PC-9 (cell line): ENCODE measurements around the gene TMEM82. TPM values are rescaled to one million over a fixed set of nuclear protein-coding genes. Genes with fewer than 3 reads are reported as not detected.

ENCODE experiments used
- BruUV-seq: library from RNA; stranded (reverse); fragments of 400-500 nt; replicated peaks from 2 replicates; lab custom pipeline; 2021; lab: Mats Ljungman, UMichigan
- CTCF ChIA-PET: fragments of 300-600 bp; sonication (Branson Sonifier 250); formaldehyde crosslinking; loops from one replicate; lab custom pipeline; 2022; ENCODE audit warnings: antibody characterized with exemption; lab: Charles Lee
- POLR2A ChIA-PET: fragments of 300-600 bp; sonication (Branson Sonifier 250); formaldehyde crosslinking; loops from one replicate; lab custom pipeline; 2022; ENCODE audit warnings: antibody characterized with exemption; ENCODE audit not compliant: unreplicated experiment; lab: Charles Lee
- DNase-seq, 2 experiments: peaks; one replicate each; pipeline versions ENCODE4 v3.0.0 to v3.0.0-alpha.2; 2015 to 2022; ENCODE audit warnings: mixed read lengths in 1 of 2
- H2AFZ ChIP-seq: fragments of 200-600 bp; sonication (generic); 2 replicates; pipeline ENCODE4 v1.8.1; 2017; ENCODE audit warnings: antibody characterized with exemption
- H3F3A ChIP-seq: fragments of 200-600 bp; sonication (generic); 2 replicates; pipeline ENCODE4 v1.8.1; 2017; ENCODE audit warnings: antibody characterized with exemption, mild to moderate bottlenecking, low read depth; ENCODE audit not compliant: insufficient read depth
- H3K27ac ChIP-seq: fragments of 200-600 bp; sonication (generic); 2 replicates; pipeline ENCODE4 v1.6.1; 2016; ENCODE audit warnings: mixed run types
- H3K27me3 ChIP-seq: fragments of 200-600 bp; sonication (generic); 2 replicates; pipeline ENCODE4 v1.6.1; 2016; ENCODE audit warnings: low read depth, mixed run types; ENCODE audit not compliant: insufficient read depth
- H3K36me3 ChIP-seq: fragments of 200-600 bp; sonication (generic); 2 replicates; pipeline ENCODE4 v1.6.1; 2016; ENCODE audit warnings: low read depth, mixed run types
- H3K4me1 ChIP-seq: fragments of 200-600 bp; sonication (generic); replicated peaks from 2 replicates; pipeline ENCODE4 v1.6.1; 2016; ENCODE audit warnings: mixed run types; ENCODE audit not compliant: insufficient read depth
- H3K4me2 ChIP-seq: fragments of 200-600 bp; sonication (generic); 2 replicates; pipeline ENCODE4 v1.6.1; 2017; ENCODE audit warnings: mixed run types
- H3K4me3 ChIP-seq: fragments of 200-600 bp; sonication (generic); 2 replicates; pipeline ENCODE4 v1.6.1; 2016; ENCODE audit warnings: mixed run types
- H3K79me2 ChIP-seq: fragments of 200-600 bp; sonication (generic); 2 replicates; pipeline ENCODE4 v1.6.1; 2017; ENCODE audit warnings: low read depth, mixed run types
- H3K9me2 ChIP-seq: fragments of 200-600 bp; sonication (generic); 2 replicates; pipeline ENCODE4 v1.8.1; 2017; ENCODE audit warnings: mild to moderate bottlenecking; ENCODE audit not compliant: insufficient read depth
- H3K9me3 ChIP-seq: fragments of 200-600 bp; sonication (generic); 2 replicates; pipeline ENCODE4 v1.8.1; 2016; ENCODE audit warnings: low read depth; ENCODE audit not compliant: insufficient read depth
- H4K20me1 ChIP-seq: fragments of 200-600 bp; sonication (generic); 2 replicates; pipeline ENCODE4 v1.8.1; 2017; ENCODE audit not compliant: insufficient read depth
- CTCF ChIP-seq: fragments of 200-600 bp; sonication (generic); conservative IDR thresholded peaks from 2 replicates; pipeline ENCODE4 v1.6.1; 2017; ENCODE audit warnings: mixed run types, antibody characterized with exemption, mild to moderate bottlenecking, moderate library complexity
- EZH2 ChIP-seq: fragments of 200-600 bp; sonication (generic); IDR thresholded peaks from 2 replicates; pipeline ENCODE4 v1.8.0; 2017; ENCODE audit warnings: antibody characterized with exemption, low read depth
- intact Hi-C: fragments of 100-400 bp; cut with micrococcal nuclease; formaldehyde crosslinking; loops from one replicate; pipeline ENCODE4 v1.10.0; 2022; ENCODE audit not compliant: unreplicated experiment
- total RNA-seq: library from RNA; stranded (reverse); gene quantifications from 2 replicates; pipeline ENCODE4 v1.2.3, GENCODE V29; 2021

TMEM82 gene
- total RNA-seq, 1 experiment from 2014 or later: not detected

GRCh38 chr1:15722836-15723532 is 19.3 kb upstream of the TMEM82 start:
- Histone ChIP-seq H4K20me1 (no peaks in the 10 kb centered on the region), H3K36me3 (no peaks in the 10 kb centered on the region), H3K9me2 (no peaks in the 10 kb centered on the region), H3K9me3 (no peaks in the 10 kb centered on the region), H3K4me1 (no peaks in the 10 kb centered on the region), H3K27ac (no peak overlapping the region), H3K4me3 (no peak overlapping the region), H3K4me2 (no peak overlapping the region), H3K79me2 (no peaks in the 10 kb centered on the region), H3F3A (no peaks in the 10 kb centered on the region), H3K27me3 (no peaks in the 10 kb centered on the region), H2AFZ (no peak overlapping the region)
- DNase-seq: no peak
- TF ChIP-seq EZH2 (no peak), CTCF (no peak)
- no TSS peak for BruUV-seq
- POLR2A ChIA-PET: no interaction called here
- CTCF ChIA-PET: no interaction called here
- intact Hi-C loops: no loop called here

DNA sequence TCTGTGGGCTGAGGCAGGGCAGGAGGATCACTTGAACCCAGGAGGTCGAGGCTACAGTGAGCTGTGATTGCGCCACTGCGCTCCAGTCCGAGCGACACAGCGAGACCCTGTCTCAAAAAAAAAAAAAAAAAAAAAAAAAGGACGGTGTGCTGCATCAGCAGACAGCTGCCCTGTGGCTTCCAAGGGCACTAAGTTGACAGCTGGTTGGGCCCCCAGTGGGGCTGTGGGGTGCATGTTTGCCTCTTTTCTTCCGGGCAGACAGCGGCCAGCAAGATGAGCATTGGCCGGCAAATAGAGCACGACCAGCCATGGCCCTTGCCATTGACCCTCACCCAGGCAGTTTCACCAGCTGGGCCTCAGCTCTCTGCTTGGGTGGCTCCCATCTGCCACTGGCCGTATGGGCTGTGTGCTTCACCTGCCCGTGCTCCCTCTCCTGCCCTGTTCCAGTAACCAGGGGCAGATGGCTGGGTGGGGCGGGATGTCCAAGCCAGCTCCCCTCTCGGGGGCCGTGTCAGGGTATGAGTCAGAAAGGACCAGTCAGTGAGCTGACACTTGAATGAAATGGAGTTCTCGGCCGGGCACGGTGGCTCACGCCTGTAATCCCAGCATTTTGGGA is 18.6 kb upstream of the TMEM82 start:
- DNase-seq: no peak
- no peaks in the 10 kb centered on the region for H3K79me2 ChIP-seq
- H3K4me3 ChIP-seq: no peak overlapping the region
- no peaks in the 10 kb centered on the region for H3K9me3 ChIP-seq
- no peak overlapping the region for H3K4me2 ChIP-seq
- H3K4me1 ChIP-seq: no peaks in the 10 kb centered on the region
- CTCF ChIA-PET: no interaction called here
- no TSS peak for BruUV-seq
- no peaks in the 10 kb centered on the region for H3K36me3 ChIP-seq
- no peaks in the 10 kb centered on the region for H4K20me1 ChIP-seq
- intact Hi-C loops: no loop called here
- no peaks in the 10 kb centered on the region for H3K27me3 ChIP-seq
- POLR2A ChIA-PET: no interaction called here
- no peaks in the 10 kb centered on the region for H3K9me2 ChIP-seq
- no peak for TF ChIP-seq CTCF
- no peaks in the 10 kb centered on the region for H3F3A ChIP-seq
- no peak overlapping the region for H2AFZ ChIP-seq
- no peak overlapping the region for H3K27ac ChIP-seq

DNA sequence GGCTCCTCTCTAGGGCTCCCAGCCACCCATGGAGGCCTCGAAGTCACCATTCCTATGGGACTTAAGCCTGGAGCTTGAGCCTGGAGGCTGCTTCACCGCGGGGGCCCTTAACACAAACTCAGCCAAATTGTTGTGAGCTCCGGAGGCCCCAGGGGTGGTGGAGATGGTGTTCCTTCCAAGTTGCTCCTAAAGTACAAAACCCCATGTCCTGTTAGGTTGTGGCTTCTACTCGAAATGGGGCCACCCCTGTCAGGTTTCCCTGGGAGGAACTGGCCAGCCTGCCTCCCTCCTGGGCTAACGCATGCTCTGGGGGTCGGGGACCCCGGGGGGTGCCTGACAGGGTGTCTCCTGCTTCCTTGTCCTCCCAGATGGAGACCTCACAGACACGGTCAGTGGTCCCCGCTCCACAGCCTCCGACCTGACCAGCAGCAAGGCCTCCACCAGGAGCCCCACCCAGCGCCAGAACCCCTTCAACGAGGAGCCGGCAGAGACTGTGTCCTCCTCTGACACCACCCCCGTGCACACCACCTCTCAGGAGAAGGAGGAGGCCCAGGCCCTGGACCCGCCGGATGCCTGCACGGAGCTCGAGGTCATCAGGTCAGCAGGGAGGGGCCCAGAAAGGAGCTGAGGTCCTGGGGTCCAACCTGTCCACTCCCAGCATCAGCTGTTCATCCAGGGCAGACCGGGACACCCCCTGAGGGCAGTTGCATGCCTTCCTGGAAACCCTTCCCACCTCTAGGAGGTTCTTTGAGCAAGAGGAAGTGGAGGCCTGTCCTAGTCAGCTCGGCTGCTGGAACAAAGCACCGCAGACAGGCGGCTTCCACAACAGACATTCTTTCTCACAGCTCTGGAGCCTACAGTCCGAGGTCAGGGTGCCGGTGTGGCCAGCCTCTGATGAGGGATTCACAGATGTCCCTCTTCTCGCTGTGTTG is 17.1 kb upstream of the TMEM82 start:
- no peak for DNase-seq
- no peaks in the 10 kb centered on the region for H3K9me3 ChIP-seq
- TF ChIP-seq EZH2 (no peak), CTCF (no peak)
- H3K79me2 ChIP-seq: no peaks in the 10 kb centered on the region
- no peaks in the 10 kb centered on the region for H3K4me1 ChIP-seq
- no TSS peak for BruUV-seq
- H3K9me2 ChIP-seq: no peaks in the 10 kb centered on the region
- CTCF ChIA-PET: no interaction called here
- H4K20me1 ChIP-seq: no peaks in the 10 kb centered on the region
- no peaks in the 10 kb centered on the region for H3F3A ChIP-seq
- H3K36me3 ChIP-seq: no peaks in the 10 kb centered on the region
- H3K27ac ChIP-seq: no peak overlapping the region
- H2AFZ ChIP-seq: no peak overlapping the region
- intact Hi-C loops: no loop called here
- H3K27me3 ChIP-seq: no peaks in the 10 kb centered on the region
- H3K4me2 ChIP-seq: no peak overlapping the region
- H3K4me3 ChIP-seq: no peak overlapping the region
- POLR2A ChIA-PET: no interaction called here
